Caco-2 (cell line): ENCODE measurements around the gene PELI1. TPM values are rescaled to one million over a fixed set of nuclear protein-coding genes. Genes with fewer than 3 reads are reported as not detected.
A peak's percentile ranks its signal among the peaks of the same experiment; 100 is the strongest.

Experiments
- BruUV-seq: library from RNA; stranded (reverse); fragments of 400-500 nt; replicated peaks from 2 replicates; lab custom pipeline; 2021; lab: Mats Ljungman, UMichigan
- CTCF ChIA-PET: fragments of 300-600 bp; sonication (Branson Sonifier 250); formaldehyde crosslinking; loops from one replicate; lab custom pipeline; 2022; ENCODE audit warnings: antibody characterized with exemption; lab: Charles Lee
- POLR2A ChIA-PET: fragments of 300-600 bp; sonication (Branson Sonifier 250); formaldehyde crosslinking; loops from one replicate; lab custom pipeline; 2022; ENCODE audit warnings: antibody characterized with exemption; lab: Charles Lee
- DNase-seq, 2 experiments: peaks; one replicate each; pipeline versions ENCODE4 v3.0.0 to v3.0.0-alpha.2; 2020 to 2022
- H3K27me3 ChIP-seq: replicated peaks from 2 replicates; pipeline ENCODE4 v1.6.0; 2011; ENCODE audit warnings: low read length; ENCODE audit not compliant: control insufficient read depth, insufficient read depth
- H3K36me3 ChIP-seq: 2 replicates; pipeline ENCODE4 v1.5.1; 2011; ENCODE audit warnings: low read length; ENCODE audit not compliant: control insufficient read depth, insufficient read depth
- H3K4me1 ChIP-seq: fragments of 250-450 bp; sonication (Bioruptor Pico); 2 replicates; pipeline ENCODE4 v1.5.1; 2020; ENCODE audit warnings: mild to moderate bottlenecking
- H3K4me3 ChIP-seq: 2 replicates; pipeline ENCODE4 v1.5.1; 2011; ENCODE audit warnings: low read depth, mild to moderate bottlenecking, control low read depth, low read length
- H3K9me3 ChIP-seq: fragments of 250-450 bp; sonication (Bioruptor Pico); 2 replicates; pipeline ENCODE4 v1.5.1; 2020; ENCODE audit warnings: mild to moderate bottlenecking, moderate library complexity
- H3K27ac Mint-ChIP-seq: one replicate; pipeline ENCODE4 v1.8.0; 2022; ENCODE audit warnings: mixed read lengths; ENCODE audit not compliant: unreplicated experiment
- H3K27me3 Mint-ChIP-seq: one replicate; pipeline ENCODE4 v1.8.0; 2022; ENCODE audit warnings: mixed read lengths; ENCODE audit not compliant: insufficient read depth, unreplicated experiment
- H3K36me3 Mint-ChIP-seq: one replicate; pipeline ENCODE4 v1.8.0; 2022; ENCODE audit warnings: mild to moderate bottlenecking, mixed read lengths; ENCODE audit not compliant: insufficient read depth, unreplicated experiment
- H3K4me1 Mint-ChIP-seq: one replicate; pipeline ENCODE4 v1.8.0; 2022; ENCODE audit warnings: low read depth, mixed read lengths; ENCODE audit not compliant: unreplicated experiment
- H3K4me3 Mint-ChIP-seq: one replicate; pipeline ENCODE4 v1.8.0; 2022; ENCODE audit warnings: mild to moderate bottlenecking, moderate library complexity, mixed read lengths; ENCODE audit not compliant: unreplicated experiment
- H3K9me3 Mint-ChIP-seq: one replicate; pipeline ENCODE4 v1.8.0; 2022; ENCODE audit warnings: mixed read lengths; ENCODE audit not compliant: unreplicated experiment
- intact Hi-C: fragments of 100-400 bp; cut with micrococcal nuclease; formaldehyde crosslinking; loops from one replicate; pipeline ENCODE4 v1.10.0; 2022; ENCODE audit not compliant: unreplicated experiment
- total RNA-seq: library from RNA; stranded (reverse); gene quantifications from 2 replicates; pipeline ENCODE4 v1.2.3, GENCODE V29; 2022
- TF ChIP-seq, protein P1 (sequence below), 2 experiments: fragments of 200-600 bp in 1 of 2; IDR thresholded peaks; 1 replicate in 1 of 2; 2 replicates in 1 of 2; pipeline versions ENCODE4 v1.5.1 to v1.8.0; 2011 to 2022; ENCODE audit warnings: antibody characterized with exemption in 1 of 2, control low read depth in 1 of 2, inconsistent platforms in 1 of 2, low read depth in 1 of 2, low read length in 1 of 2, mild to moderate bottlenecking in 1 of 2, moderate library complexity in 1 of 2; ENCODE audit not compliant: insufficient read depth in 1 of 2, severe bottlenecking in 1 of 2, unreplicated experiment in 1 of 2

The PELI1 gene
- total RNA-seq, 1 experiment from 2014 or later, result 64.1 TPM

DNA sequence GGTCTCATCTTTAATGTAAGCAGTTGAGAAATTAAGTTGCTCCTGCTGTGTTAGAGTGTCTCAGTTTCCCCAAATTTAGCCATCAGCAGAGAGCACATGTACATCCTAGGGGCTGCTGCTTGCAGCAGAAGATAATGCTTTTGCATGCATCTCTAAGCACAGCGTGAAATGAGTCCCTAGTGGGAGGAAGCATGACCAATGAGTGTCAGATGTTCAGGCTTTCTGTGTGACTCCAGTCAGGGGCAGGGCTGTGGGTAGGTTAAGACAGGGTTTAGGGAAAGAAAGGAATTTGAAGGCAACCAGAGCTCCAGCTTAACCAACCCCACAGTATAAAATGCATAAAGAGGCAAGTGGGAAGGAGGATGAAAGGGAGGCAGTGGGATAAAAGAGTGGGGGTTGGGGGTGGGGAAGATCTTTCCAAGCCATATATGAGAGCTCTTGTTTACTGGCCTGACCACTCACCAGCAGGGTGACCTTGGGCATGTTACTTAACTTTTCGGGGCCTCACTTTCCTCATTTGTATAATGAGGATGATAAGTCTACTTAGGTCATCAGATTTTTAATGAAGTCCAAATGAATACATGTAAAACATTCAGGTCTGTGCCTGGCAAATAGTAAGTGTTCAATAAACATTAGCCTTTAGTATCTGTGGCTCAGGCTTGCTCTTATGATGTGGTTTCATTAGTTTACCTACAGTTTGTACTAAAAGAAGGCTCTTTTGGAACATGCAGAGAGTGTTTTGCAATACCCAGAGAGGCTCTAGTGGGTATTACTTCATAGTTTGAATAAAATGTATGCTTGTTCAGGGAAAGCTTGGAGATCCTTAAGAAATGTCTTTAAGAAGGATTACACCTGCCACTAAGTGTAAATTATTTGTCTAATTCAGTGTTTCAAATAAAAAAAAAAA lies 42.7 kb upstream of the PELI1 start:
- TF ChIP-seq, protein P1, sequence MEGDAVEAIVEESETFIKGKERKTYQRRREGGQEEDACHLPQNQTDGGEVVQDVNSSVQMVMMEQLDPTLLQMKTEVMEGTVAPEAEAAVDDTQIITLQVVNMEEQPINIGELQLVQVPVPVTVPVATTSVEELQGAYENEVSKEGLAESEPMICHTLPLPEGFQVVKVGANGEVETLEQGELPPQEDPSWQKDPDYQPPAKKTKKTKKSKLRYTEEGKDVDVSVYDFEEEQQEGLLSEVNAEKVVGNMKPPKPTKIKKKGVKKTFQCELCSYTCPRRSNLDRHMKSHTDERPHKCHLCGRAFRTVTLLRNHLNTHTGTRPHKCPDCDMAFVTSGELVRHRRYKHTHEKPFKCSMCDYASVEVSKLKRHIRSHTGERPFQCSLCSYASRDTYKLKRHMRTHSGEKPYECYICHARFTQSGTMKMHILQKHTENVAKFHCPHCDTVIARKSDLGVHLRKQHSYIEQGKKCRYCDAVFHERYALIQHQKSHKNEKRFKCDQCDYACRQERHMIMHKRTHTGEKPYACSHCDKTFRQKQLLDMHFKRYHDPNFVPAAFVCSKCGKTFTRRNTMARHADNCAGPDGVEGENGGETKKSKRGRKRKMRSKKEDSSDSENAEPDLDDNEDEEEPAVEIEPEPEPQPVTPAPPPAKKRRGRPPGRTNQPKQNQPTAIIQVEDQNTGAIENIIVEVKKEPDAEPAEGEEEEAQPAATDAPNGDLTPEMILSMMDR (IDR thresholded peaks at IDR 0.05; ENCODE audit: insufficient read depth in 1 of 2, low read depth in 1 of 2, low read length in 1 of 2, severe bottlenecking in 1 of 2, unreplicated experiment in 1 of 2), result no peak
- Mint-ChIP-seq H3K36me3 (no peaks in the 10 kb centered on the region), H3K4me1 (peaks cover 9% of the 10 kb centered on the region), H3K27ac (no peak overlapping the region), H3K4me3 (no peak overlapping the region), H3K27me3 (no peaks in the 10 kb centered on the region), H3K9me3 (peaks cover 10% of the 10 kb centered on the region)
- H3K36me3 ChIP-seq, result no peaks in the 10 kb centered on the region
- ChIA-PET CTCF (no interaction called here), POLR2A (no interaction called here)
- no peak for DNase-seq
- no TSS peak for BruUV-seq
- H3K27me3 ChIP-seq, result no peaks in the 10 kb centered on the region
- no peak overlapping the region for H3K4me3 ChIP-seq
- H3K4me1 ChIP-seq, result 0 out of 2 replicates have a peak, but pooled peaks cover 6% of the 10 kb centered on the region
- intact Hi-C loops, result no loop called here
- no peaks in the 10 kb centered on the region for H3K9me3 ChIP-seq

DNA sequence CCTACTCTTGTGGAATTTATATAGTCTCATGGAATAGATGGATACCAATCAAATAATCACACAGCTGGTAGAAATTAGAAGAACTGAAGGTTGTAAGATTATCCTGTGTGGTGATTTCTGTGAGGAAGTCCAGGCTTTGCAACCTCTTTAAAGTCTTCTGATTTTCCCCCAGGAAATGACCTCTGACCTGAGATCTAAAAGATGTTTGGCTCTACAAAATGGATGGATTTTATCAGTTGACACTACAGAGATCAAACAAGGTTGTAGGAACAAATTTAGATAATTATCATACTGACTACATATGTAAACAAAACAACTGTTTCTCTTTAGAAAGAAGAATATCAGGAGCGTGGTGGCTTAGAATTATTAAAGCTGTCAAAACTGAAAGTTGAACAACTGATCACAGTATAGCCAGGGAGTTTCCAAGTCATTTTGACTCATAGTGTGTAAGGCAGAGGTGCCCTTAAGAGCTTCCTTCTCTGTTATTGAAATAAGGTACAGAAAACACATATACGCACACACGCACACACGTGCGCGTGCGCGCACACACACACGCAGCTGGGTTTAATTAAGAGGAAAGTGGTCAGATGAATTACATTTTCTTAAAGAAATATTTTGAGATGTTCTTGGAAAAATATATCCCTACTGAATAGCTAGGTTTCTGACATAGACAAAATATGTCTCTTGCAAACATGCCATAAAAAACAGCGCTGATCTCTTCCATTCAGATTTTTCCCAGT lies 35.5 kb upstream of the PELI1 start:
- Mint-ChIP-seq H3K27ac (no peak overlapping the region), H3K27me3 (no peaks in the 10 kb centered on the region), H3K36me3 (no peaks in the 10 kb centered on the region), H3K4me3 (no peak overlapping the region), H3K4me1 (peaks cover 47% of the 10 kb centered on the region), H3K9me3 (no peaks in the 10 kb centered on the region)
- no peak for DNase-seq
- Histone ChIP-seq H3K27me3 (no peaks in the 10 kb centered on the region), H3K4me3 (no peak overlapping the region), H3K4me1 (peaks cover 34% of the 10 kb centered on the region), H3K36me3 (no peaks in the 10 kb centered on the region), H3K9me3 (no peaks in the 10 kb centered on the region)
- intact Hi-C loops, result no loop called here
- BruUV-seq, result no TSS peak
- CTCF ChIA-PET, result no interaction called here
- TF ChIP-seq, protein P1 (IDR thresholded peaks at IDR 0.05; ENCODE audit: insufficient read depth in 1 of 2, low read depth in 1 of 2, low read length in 1 of 2, severe bottlenecking in 1 of 2, unreplicated experiment in 1 of 2), result no peak
- POLR2A ChIA-PET, result no interaction called here

DNA sequence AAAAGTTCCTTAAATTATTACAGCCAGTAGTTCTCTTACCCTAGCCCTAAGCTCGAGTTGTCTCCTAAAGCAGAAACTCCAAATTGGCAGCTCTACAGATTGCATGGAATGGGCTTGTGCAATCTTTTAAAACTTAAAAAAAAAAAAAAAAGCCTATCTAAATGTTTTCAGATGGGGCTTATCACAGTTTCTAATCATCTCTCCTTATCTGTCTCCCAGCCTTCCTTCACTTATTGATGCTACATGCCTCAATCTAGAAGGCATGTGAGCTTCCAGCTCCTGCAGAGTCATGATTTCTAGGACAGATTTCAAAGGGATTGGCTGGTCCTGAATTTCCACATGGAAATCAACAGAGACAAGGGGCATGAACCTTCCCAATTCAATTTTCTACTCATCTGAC lies 33.1 kb upstream of the PELI1 start:
- peak; percentile 63 to 72 for DNase-seq
- no peaks in the 10 kb centered on the region for H3K36me3 ChIP-seq
- TF ChIP-seq, protein P1 (IDR thresholded peaks at IDR 0.05; ENCODE audit: insufficient read depth in 1 of 2, low read depth in 1 of 2, low read length in 1 of 2, severe bottlenecking in 1 of 2, unreplicated experiment in 1 of 2), result no peak
- Mint-ChIP-seq H3K27ac (no peak overlapping the region), H3K36me3 (no peaks in the 10 kb centered on the region), H3K4me1 (peaks cover 60% of the 10 kb centered on the region), H3K4me3 (peak overlapping the region; percentile 12), H3K9me3 (no peaks in the 10 kb centered on the region), H3K27me3 (no peaks in the 10 kb centered on the region)
- H3K4me1 ChIP-seq, result peaks cover 50% of the 10 kb centered on the region
- no peak overlapping the region for H3K4me3 ChIP-seq
- intact Hi-C loops, result loop anchor here (1.0 kb wide), 3 partner anchors 19 to 37 kb away; partner anchors contain the start of gene PELI1
- CTCF ChIA-PET, result interaction anchor here (0.7 to 1.1 kb wide), 3 partner anchors 26 to 1365 kb away, joined by 4 to 6 read pairs (median 5); no protein-coding TSS in a partner anchor
- no peaks in the 10 kb centered on the region for H3K27me3 ChIP-seq
- POLR2A ChIA-PET, result interaction anchor here (0.5 to 1.2 kb wide), 3 partner anchors 37 to 571 kb away, joined by 3 to 5 read pairs (median 4); no protein-coding TSS in a partner anchor
- H3K9me3 ChIP-seq, result no peaks in the 10 kb centered on the region
- BruUV-seq, result no TSS peak
